Heart right ventricle (tissue), 16 donors: ENCODE measurements around the gene NOX5. TPM values are rescaled to one million over a fixed set of nuclear protein-coding genes. Genes with fewer than 3 reads are reported as not detected.

Experiments used
- ATAC-seq, 8 donors: fragments of 200-7000 bp; cut with Tn5 transposase; one replicate each; pipeline ENCODE4 v1.9.1; 2020; ENCODE audit warnings: mild to moderate bottlenecking in 8 of 8, moderate library complexity in 8 of 8, moderate number of reproducible peaks in 1 of 8
- DNase-seq, 2 donors: peaks; one replicate each; pipeline ENCODE4 v3.0.0-alpha.2; 2020
- H3K27ac ChIP-seq, 10 donors: fragments of 200-600 bp; sonication (generic) in 2 of 10; one replicate each; pipeline versions ENCODE4 v1.5.0 to v1.8.0; 2020 to 2022; ENCODE audit warnings: mild to moderate bottlenecking in 3 of 10
- H3K27me3 ChIP-seq, 7 donors: fragments of 200-600 bp; one replicate each; pipeline ENCODE4 v1.8.0; 2021 to 2022; ENCODE audit warnings: mild to moderate bottlenecking in 2 of 7
- H3K36me3 ChIP-seq, 9 donors: fragments of 200-600 bp; sonication (generic) in 1 of 9; one replicate each; pipeline versions ENCODE4 v1.5.0 to v1.8.0; 2020 to 2022; ENCODE audit warnings: mild to moderate bottlenecking in 2 of 9
- H3K4me1 ChIP-seq, 9 donors: fragments of 200-600 bp; sonication (generic) in 1 of 9; one replicate each; pipeline versions ENCODE4 v1.5.0 to v1.8.0; 2020 to 2022; ENCODE audit warnings: mild to moderate bottlenecking in 4 of 9
- H3K4me3 ChIP-seq, 10 donors: fragments of 200-600 bp; sonication (generic) in 2 of 10; one replicate each; pipeline versions ENCODE4 v1.5.0 to v1.8.0; 2020 to 2022; ENCODE audit warnings: mild to moderate bottlenecking in 7 of 10, moderate library complexity in 2 of 10
- H3K9me3 ChIP-seq, 11 donors: fragments of 200-600 bp in 10 of 11; sonication (generic) in 2 of 11; one replicate each; pipeline versions ENCODE4 v1.5.0 to v1.8.0; 2013 to 2022; ENCODE audit warnings: mild to moderate bottlenecking in 2 of 11, control low read depth in 1 of 11, moderate library complexity in 1 of 11
- WGBS, 2 donors: extraction: QIAGEN DNeasy Blood & Tissue Kit; methylation state at CpG; one replicate each; pipeline ENCODE4 v1.1.7; 2013; ENCODE audit warnings: inconsistent platforms in 1 of 2; 5-methylcytosine and 5-hydroxymethylcytosine counted together
- intact Hi-C, 10 donors: fragments of 100-400 bp; cut with DNase I; formaldehyde crosslinking; loops; one replicate each; pipeline versions ENCODE4 v1.11.1 to v1.14.2; 2022
- polyA plus RNA-seq, 2 donors: library from polyadenylated mRNA; stranded (reverse); fragments of 200-250 nt; gene quantifications; one replicate each; pipeline ENCODE4 v1.2.3, GENCODE V29; 2013
- total RNA-seq, 10 donors: library from RNA; stranded (reverse); fragmentation: NEBNext Ultra II Directional in 3 of 10; extraction: Animal tissue kit (Norgen Biotek cat#: 25700) in 3 of 10; gene quantifications; one replicate each; pipeline versions ENCODE4 v1.2.1 to v1.2.4, GENCODE V29; 2021 to 2023
- TF ChIP-seq, protein P1 (sequence below), 9 donors: fragments of 200-600 bp; sonication (generic) in 2 of 9; IDR thresholded peaks; one replicate each; pipeline versions ENCODE4 v1.5.0 to v1.8.0; 2021 to 2022; ENCODE audit warnings: antibody characterized with exemption in 9 of 9, mild to moderate bottlenecking in 5 of 9, moderate library complexity in 1 of 9
- donor health status: Arrhythmogenic right ventricular cardiomyopathy.
- donor health status: ischemic (EF 13 %, LVEDD 7.1; RV severe dilation, severe dysfunction).
- donor health status: healthy with polysubstance abuse.
- donor health status: DM: no; HTN: yes; CAD: no.
- donor health status: DM: no; HTN: no; CAD: no.
- donor health status: ischemic (EF 25% LVEDD 6.9; RV normal size, moderate dysfunction).
- donor health status: ischemic (EF 25% LVEDD 5.7; RV mildly dilated, moderate dysfunction).
- donor health status: healthy.
- donor health status: DM: yes; HTN: yes; CAD: no.
- donor health status: Ischemic cardiomyopathy.
- donor health status: ischemic (EF 35%, LVEDD 5.7; RV mildly dilated, moderate dysfunction).
- donor health status: nonischemic (EF 11% LVEDD 7.7; RV severe dilation, severe dysfunction).
- donor health status: DM: yes; HTN: yes; CAD: no.
- donor health status: PGD.
- donor health status: ischemic (EF 29% LVEDD 5.4; RV normal size, mild dysfunction).
- donor health status: nonischemic (EF 23%, LVEDD 6.1; RV moderate dilation, normal function).

Gene NOX5
- total and polyA plus RNA-seq, 12 donors = 0.06 to 0.37 (median 0.18) TPM; not detected in 4

DNA sequence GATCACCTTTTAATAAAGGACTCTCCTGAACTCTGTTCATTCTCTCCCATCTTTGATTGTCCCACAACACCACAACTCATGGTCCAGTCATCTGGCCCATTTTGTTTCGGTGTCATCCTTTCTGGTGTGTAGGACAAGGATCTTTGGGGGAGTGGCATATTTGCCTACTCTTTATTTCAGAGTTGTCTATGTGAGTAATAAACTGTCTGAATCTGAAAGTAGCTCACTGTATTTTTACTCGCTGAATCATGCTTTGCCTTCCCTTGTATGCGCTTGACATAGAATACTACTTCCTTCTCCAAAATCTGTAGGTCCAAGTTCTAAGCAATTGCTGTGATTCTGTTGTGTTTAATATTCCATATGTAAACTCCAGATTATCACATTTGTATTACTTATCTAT, 29.9 kb upstream of the NOX5 start:
- intact Hi-C loops = no loop called here
- 93 to 97% methylated on average over 3 of the region's 3 CpGs for WGBS, 2 donors
- ATAC-seq = no peak

DNA sequence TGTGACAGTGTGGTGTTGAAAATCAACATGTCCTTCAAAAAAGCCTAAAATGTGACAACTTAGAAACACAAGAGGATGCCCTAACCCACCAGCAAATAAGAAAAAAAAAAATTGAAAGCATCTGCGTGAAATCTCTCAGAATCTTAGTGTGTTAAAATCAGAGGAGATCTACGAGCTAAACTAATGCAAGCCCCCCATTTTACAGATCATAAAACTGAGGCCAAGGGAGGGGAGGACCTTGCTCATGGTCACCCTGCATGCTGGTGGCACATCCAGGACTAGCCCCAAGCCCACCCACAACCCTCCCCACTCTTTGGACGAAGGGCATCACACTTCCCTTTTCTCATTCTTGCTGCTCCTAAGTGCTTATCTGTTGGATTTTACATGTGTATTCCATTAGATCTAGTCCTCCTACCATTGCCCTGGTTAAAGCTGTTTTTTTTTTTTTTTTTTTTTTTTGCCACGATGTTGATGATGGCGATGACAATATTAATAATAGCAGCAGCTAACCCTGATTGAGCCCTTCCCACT, 29.1 kb upstream of the NOX5 start:
- no peak for ATAC-seq

More for the DNA sequence above, 29.9 kb upstream of the NOX5 start:
- Histone ChIP-seq H3K36me3 (no peaks in the 10 kb centered on the region), H3K4me1 (no peaks in the 10 kb centered on the region), H3K9me3 (no peaks in the 10 kb centered on the region), H3K27me3 (peaks cover 0 to 9% (median 0%) of the 10 kb centered on the region in 7 donors), H3K27ac (no peak overlapping the region), H3K4me3 (no peak overlapping the region)
- TF ChIP-seq, protein P1, sequence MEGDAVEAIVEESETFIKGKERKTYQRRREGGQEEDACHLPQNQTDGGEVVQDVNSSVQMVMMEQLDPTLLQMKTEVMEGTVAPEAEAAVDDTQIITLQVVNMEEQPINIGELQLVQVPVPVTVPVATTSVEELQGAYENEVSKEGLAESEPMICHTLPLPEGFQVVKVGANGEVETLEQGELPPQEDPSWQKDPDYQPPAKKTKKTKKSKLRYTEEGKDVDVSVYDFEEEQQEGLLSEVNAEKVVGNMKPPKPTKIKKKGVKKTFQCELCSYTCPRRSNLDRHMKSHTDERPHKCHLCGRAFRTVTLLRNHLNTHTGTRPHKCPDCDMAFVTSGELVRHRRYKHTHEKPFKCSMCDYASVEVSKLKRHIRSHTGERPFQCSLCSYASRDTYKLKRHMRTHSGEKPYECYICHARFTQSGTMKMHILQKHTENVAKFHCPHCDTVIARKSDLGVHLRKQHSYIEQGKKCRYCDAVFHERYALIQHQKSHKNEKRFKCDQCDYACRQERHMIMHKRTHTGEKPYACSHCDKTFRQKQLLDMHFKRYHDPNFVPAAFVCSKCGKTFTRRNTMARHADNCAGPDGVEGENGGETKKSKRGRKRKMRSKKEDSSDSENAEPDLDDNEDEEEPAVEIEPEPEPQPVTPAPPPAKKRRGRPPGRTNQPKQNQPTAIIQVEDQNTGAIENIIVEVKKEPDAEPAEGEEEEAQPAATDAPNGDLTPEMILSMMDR (IDR thresholded peaks at IDR 0.05) = no peak
- DNase-seq = no peak

DNA sequence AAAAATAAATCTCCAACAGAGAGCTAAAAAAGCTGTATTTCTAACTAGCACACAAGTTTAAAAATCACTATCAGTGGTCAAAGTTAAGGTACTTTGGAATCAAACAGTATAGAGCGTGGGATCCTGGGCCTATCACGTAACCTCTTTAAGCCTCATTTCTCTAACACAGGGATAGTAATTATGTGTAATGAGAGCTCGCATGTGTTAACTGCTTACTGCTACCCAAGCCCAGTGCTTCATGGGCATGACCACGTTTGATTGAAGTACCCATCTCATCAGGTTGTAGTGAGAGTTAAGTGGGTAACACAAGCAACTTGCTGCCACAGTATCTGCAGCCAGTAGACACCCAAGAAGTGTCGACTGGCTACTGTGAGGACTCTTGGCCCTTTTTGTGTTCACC, 28.2 kb upstream of the NOX5 start:
- 74 to 75% methylated on average over 5 of the region's 5 CpGs for WGBS, 2 donors
- no peak overlapping the region for H3K4me3 ChIP-seq
- H3K9me3 ChIP-seq = no peaks in the 10 kb centered on the region
- no peaks in the 10 kb centered on the region for H3K36me3 ChIP-seq
- H3K4me1 ChIP-seq = peaks cover 0 to 14% (median 3%) of the 10 kb centered on the region in 9 donors
- H3K27me3 ChIP-seq = peaks cover 0 to 2% (median 0%) of the 10 kb centered on the region in 7 donors
- intact Hi-C loops = no loop called here
- TF ChIP-seq, protein P1 (IDR thresholded peaks at IDR 0.05) = no peak
- ATAC-seq (no peak), DNase-seq (no peak)
- H3K27ac ChIP-seq = no peak overlapping the region

More for the DNA sequence above, 29.1 kb upstream of the NOX5 start:
- Histone ChIP-seq H3K4me3 (no peak overlapping the region), H3K27ac (no peak overlapping the region), H3K27me3 (peaks cover 0 to 9% (median 0%) of the 10 kb centered on the region in 7 donors), H3K9me3 (no peaks in the 10 kb centered on the region), H3K36me3 (no peaks in the 10 kb centered on the region), H3K4me1 (peaks cover 0 to 7% (median 0%) of the 10 kb centered on the region in 9 donors)
- 67 to 78% methylated on average over 5 of the region's 5 CpGs for WGBS, 2 donors
- DNase-seq = no peak
- TF ChIP-seq, protein P1 (IDR thresholded peaks at IDR 0.05) = no peak
- intact Hi-C loops = no loop called here

DNA sequence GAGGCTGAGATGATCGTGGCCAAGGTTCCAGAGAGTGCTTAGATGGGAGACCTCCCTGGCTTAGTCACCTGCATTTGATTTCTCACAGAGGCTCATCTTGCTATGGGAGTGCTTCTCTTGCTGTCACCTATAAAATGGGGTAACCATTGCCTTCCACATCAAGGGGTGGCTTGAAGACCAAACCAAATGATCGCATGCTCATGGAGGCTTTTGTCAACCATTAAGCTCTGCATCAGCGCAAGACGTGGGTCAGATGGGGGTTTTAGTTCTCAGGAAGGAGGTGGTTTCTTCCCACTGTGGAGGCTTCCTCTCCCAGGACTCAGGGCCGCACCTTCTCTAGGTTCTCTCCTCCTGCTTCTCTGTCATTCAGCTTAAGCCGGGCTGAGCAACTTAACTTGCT, 27.4 kb upstream of the NOX5 start:
- intact Hi-C loops = no loop called here
- no peak for ATAC-seq
- WGBS, 2 donors = 86 to 91% methylated on average over 6 of the region's 6 CpGs

More for the DNA sequence above, 27.4 kb upstream of the NOX5 start:
- DNase-seq = no peak
- H3K36me3 ChIP-seq = no peaks in the 10 kb centered on the region
- H3K9me3 ChIP-seq = no peaks in the 10 kb centered on the region
- H3K27me3 ChIP-seq = no peaks in the 10 kb centered on the region
- TF ChIP-seq, protein P1 (IDR thresholded peaks at IDR 0.05) = no peak
- no peak overlapping the region for H3K4me3 ChIP-seq
- H3K4me1 ChIP-seq = peaks cover 0 to 22% (median 10%) of the 10 kb centered on the region in 9 donors
- no peak overlapping the region for H3K27ac ChIP-seq
